ENCODE data around the gene POU2F1.

DNA sequence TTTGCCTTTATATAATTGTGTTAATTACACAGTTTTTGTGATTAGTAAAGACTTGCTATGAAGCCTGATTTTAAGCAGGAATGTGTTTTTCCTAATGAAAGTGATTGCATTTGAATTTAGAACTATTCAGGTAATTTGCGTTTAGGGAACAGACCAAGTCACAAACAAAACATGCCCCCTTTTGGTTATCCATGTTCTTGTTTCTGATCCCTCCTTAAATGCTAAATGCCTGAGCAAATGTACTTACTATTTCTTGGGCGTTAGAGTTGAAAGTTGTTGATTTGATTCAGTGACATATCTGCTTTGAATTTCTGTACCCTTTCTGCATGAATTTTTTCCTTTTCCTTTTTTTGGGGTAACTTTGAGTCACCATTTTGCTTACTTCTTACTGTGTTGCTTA, 5.2 kb downstream of the POU2F1 start:
- TF ChIP-seq POLR2A (IDR thresholded peaks at IDR 0.05) = no peak
- no peak for TF ChIP-seq CTCF (IDR thresholded peaks at IDR 0.05)

All from adrenal gland (tissue), 5 donors.